NCI-H2107 treated with DMSO at 0.1 percent for 48 hours (cell line): ENCODE data around the gene BABAM2.
"Not testable (repeated sequence)": the region's sequence is repeated elsewhere in the genome, so short reads cannot be mapped to it uniquely, and the experiment has no call there.

Experiments used
- DNase-seq: peaks from one replicate; lab custom pipeline; 2025; ENCODE audit not compliant: unreplicated experiment; lab: John Stamatoyannopoulos, UW

Gene BABAM2

DNA sequence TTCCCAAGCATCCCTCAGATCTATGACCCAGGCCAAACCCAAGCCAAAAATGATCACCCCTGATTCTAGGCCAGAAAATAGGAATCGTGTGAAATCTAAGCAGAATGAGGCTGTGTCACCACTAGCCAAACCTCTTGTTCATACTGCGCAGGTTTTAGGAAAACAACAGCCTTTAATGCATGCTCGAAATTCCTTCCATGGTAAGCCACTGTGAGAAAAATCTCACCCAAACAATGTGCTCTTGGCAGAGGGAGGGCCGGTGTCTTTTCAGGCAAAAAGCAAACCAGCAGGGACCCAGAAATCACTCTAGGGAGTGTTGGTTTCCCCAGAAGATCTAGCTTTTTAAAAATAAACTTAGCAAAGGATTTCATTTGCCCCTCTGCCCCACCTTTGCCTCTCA lies 430.9 kb downstream of the BABAM2 start:
- DNase-seq = no peak

DNA sequence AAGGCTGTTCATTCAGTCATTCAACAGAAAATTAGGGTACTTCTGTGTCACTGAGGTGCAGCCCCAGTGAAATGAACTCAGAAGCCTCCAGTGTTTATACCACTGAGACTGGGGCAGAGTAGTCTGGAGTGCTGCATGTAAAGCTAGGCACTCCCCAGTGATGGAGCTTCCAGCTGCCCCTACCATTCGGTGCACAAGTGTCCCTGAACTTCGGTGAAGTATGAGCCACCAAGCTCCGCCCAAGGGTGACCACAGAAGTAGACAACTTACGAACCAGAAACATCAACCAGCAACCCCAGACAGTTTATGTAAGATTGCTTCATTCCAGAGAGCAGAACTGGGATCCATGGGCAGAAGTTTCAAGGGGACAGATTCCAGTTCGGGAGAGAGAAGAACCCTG lies 431.5 kb downstream of the BABAM2 start:
- DNase-seq = no peak

GRCh38 chr2:28322456-28322855 lies 431.9 kb downstream of the BABAM2 start:
- no peak for DNase-seq

GRCh38 chr2:28322981-28323396 lies 432.5 kb downstream of the BABAM2 start:
- DNase-seq = no peak

- peak; percentile 4 for DNase-seq
These were observed 434.6 kb downstream of the BABAM2 start for GRCh38 chr2:28325173-28325566.

DNA sequence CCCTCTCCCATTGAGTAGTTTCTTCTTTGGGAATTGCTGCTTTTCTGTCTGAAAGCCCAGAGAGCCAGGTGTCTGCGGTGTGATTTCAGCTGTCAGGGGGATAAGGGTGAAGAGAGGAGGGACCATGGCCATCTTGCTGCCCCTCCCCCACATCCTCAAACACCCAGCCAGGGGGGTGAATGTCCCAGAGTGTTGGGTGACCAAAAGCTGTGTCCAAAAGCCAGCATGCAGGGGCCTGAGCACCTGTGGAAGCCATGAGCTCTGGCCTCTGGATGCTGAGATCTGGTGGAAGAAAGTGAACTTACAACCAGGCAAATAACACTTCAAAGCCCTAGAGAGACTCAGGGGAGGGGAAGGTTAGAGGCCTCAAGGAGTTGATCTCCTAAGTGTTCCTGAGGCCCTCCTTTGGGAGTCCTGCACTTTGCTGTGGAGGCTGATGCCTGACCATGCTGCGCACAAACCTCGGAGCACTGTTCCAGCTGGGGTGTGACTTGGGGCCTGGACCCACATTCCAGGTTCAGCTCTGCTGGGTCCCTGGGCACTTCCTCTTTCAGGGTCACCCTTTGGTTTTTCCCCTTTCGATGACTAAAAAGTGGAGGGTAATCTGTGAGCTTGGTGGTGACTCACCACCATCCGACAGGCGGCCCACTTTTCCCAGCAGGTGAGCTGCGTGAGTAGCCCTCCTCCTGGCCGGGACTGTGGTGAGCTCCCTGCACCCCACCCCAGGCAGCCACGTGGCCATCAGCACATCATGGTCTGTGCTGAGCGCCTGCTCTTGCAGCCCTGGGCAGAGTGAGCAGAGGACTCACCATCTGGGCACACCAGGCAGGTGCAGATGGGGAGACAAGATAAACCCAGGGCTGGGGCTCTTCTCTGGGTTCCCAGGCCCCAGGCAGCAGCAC lies 435.3 kb downstream of the BABAM2 start:
- peak; percentile 23 for DNase-seq

- peak; percentile 23 for DNase-seq
These were observed 435.9 kb downstream of the BABAM2 start for GRCh38 chr2:28326469-28326805.

- DNase-seq = no peak
These were observed 436.5 kb downstream of the BABAM2 start for GRCh38 chr2:28326881-28327505.

- no peak for DNase-seq
These were observed 437.0 kb downstream of the BABAM2 start for GRCh38 chr2:28327581-28327955.

GRCh38 chr2:28327956-28328922 lies 437.7 kb downstream of the BABAM2 start:
- DNase-seq = no peak

DNA sequence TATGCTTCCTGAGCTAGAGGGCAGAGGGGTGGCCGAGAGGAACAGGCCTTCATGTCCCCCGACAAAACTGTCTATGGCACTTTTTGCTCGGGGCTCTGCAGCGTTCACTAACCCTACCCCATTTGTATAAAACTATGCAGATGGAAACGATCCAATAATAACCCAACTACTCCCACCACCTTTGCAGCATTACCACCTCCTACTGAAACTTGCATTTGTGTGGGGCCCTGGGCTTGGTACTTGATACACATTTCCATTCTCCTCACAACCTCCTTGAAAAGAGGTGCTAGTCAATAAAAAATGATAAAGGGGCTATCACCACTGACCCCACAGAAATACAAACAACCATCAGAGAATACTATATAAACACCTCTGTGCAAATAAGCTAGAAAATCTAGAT lies 438.7 kb downstream of the BABAM2 start:
- no peak for DNase-seq

DNA sequence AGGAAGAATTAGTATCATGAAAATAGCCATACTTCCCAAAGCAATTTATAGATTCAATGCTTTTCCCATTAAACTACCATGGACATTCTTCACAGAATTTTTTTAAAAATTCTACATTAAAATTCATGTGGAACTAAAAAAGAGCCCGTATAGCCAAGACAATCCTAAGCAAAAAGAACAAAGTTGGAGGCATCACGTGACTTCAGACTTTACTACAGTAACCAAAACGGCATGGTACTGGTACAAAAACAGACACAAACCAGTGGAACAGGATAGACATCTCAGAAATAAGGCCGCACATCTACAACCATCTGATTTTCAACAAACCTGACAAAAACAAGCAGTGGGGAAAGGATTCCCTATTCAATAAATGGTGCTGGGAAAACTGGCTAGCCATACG lies 440.2 kb downstream of the BABAM2 start:
- not testable (repeated sequence) for DNase-seq

GRCh38 chr2:28331797-28332196 lies 441.3 kb downstream of the BABAM2 start:
- not testable (repeated sequence) for DNase-seq

DNA sequence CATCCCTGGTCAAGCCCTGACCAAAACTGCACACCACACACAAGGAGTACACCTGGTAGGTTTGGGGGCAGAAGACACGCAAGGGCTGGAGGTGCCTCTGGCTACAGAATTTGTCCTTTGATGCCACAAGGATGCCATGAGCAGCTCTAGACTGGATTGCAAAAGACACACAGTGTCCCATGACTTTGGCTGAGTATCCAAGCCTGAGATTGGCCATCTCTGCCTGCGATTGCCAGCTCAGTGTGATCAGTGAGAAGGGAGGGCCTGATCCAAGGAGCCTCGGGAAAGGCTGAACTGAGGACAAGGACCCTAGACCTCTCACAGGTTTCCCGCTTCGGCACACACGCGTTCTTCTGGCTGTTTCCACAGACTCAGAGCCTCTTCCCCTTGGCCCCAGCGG lies 442.2 kb downstream of the BABAM2 start:
- DNase-seq = no peak

DNA sequence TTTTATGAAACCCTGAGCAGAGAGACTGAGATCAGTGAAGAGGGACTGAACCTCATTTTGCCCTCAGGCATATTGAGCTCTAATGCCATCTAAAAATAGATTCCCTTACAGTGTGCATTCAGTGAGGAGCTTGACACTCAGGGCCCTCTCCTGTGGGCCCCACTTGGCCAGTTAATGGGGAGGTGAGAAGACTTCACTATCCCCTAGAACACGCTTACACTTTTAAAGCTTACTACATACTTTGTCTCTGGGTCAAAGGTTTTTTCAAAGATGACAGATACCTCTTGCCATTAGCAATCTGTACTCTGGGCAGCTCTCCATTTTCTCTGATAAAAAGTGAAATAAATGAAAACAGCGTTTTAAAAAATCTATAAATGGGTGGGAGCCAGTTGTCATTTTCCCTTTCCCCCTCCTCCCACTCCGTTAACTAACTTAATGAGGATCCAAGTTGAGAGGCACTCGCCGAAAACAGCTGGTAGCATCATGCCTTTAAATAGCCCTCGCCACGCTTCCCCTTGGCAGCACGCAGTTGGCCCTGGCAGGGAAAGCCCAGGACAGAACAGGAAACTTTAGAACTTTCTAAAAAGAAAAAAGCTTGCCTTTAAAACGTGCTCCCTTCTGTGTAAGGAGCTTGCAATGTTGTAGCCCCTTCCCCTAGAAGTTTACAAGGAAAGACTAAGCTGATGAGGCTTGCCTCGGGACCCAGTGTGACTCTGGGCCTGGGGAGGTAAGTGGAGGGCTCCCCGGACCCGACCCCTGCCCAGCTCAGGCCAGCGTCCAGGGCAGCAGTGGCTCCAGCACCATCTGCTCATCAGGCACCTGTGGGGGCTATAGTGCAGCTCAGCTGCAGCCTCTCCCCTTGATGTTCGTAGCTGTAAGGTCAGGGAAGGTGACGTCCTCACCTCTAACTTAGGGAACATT lies 443.3 kb downstream of the BABAM2 start:
- DNase-seq = no peak

- peak; percentile 25 for DNase-seq
These were observed 444.0 kb downstream of the BABAM2 start for GRCh38 chr2:28334527-28334894.

DNA sequence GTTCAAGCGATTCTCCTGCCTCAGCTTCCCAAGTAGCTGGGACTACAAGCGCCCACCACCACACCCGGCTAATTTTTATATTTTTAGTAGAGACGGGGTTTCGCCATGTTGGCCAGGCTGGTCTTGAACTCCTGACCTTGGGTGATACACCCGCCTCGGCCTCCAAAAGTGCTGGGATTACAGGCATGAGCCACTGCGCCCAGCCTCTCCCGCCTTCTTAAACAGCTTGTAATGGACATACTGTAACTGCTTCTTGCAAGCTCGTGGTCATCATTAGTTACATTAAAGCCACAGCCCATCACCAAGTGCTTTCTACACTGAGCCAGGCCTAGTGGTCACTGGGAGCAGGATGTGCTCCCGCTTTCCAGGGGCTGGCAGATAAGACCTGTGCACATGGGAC lies 444.7 kb downstream of the BABAM2 start:
- not testable (repeated sequence) for DNase-seq

- DNase-seq = no peak
These were observed 445.1 kb downstream of the BABAM2 start for GRCh38 chr2:28335666-28336065.

GRCh38 chr2:28336264-28336980 lies 445.9 kb downstream of the BABAM2 start:
- no peak for DNase-seq
